ENCODE data around the gene RIPK4. TPM values are rescaled to one million over a fixed set of nuclear protein-coding genes. Genes with fewer than 3 reads are reported as not detected.

RIPK4 gene
- total RNA-seq, 1 experiment from 2014 or later, result 67.4 TPM

- Histone ChIP-seq H3K27me3 (ENCODE audit: control insufficient read depth, insufficient read depth, low read length) (no peaks in the 10 kb centered on the region), H3K9me3 (ENCODE audit: control insufficient read depth, insufficient read depth, low read depth, low read length) (no peaks in the 10 kb centered on the region), H3K4me1 (ENCODE audit: control insufficient read depth, insufficient read depth, low read length) (peaks cover 23% of the 10 kb centered on the region), H3K36me3 (ENCODE audit: control insufficient read depth, insufficient read depth, low read length) (no peaks in the 10 kb centered on the region), H3K4me3 (ENCODE audit: low read depth in 2 of 2, low read length in 2 of 2) (no peak overlapping the region), H3K27ac (ENCODE audit: low read length) (peak overlapping the region; percentile 8; the same call in 1 of the 2 replicates)
- TF ChIP-seq, protein P1, sequence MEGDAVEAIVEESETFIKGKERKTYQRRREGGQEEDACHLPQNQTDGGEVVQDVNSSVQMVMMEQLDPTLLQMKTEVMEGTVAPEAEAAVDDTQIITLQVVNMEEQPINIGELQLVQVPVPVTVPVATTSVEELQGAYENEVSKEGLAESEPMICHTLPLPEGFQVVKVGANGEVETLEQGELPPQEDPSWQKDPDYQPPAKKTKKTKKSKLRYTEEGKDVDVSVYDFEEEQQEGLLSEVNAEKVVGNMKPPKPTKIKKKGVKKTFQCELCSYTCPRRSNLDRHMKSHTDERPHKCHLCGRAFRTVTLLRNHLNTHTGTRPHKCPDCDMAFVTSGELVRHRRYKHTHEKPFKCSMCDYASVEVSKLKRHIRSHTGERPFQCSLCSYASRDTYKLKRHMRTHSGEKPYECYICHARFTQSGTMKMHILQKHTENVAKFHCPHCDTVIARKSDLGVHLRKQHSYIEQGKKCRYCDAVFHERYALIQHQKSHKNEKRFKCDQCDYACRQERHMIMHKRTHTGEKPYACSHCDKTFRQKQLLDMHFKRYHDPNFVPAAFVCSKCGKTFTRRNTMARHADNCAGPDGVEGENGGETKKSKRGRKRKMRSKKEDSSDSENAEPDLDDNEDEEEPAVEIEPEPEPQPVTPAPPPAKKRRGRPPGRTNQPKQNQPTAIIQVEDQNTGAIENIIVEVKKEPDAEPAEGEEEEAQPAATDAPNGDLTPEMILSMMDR (IDR thresholded peaks at IDR 0.05), result no peak
- TF ChIP-seq POLR2AphosphoS5 (IDR thresholded peaks at IDR 0.05; ENCODE audit: low read depth, low read length), result no peak
- no peak for TF ChIP-seq SIN3A (IDR thresholded peaks at IDR 0.05; ENCODE audit: borderline replicate concordance, insufficient read depth, low read depth, low read length)
- TF ChIP-seq REST (IDR thresholded peaks at IDR 0.05; ENCODE audit: insufficient read depth in 1 of 2, low read depth in 2 of 2, low read length in 1 of 2), result no peak
- TF ChIP-seq TCF7L2 (IDR thresholded peaks at IDR 0.05; ENCODE audit: low read depth, low read length), result no peak
- DNase-seq (ENCODE audit: low read depth, low spot score) (no peak), ATAC-seq (no peak)
- BruUV-seq (replicated peaks), result no TSS peak
- intact Hi-C loops (cut with micrococcal nuclease; ENCODE audit: unreplicated experiment) (loop anchor here (5.0 kb wide), 1 partner anchor 35 kb away; no protein-coding TSS in a partner anchor), in situ Hi-C loops (cut with HindIII; ENCODE audit: low pct_unique_long_range_greater_than_20kb, low sequenced_read_pairs) (no loop called here)
- CTCF ChIA-PET, result no interaction called here
- POLR2A ChIA-PET, result no interaction called here
These were observed 44.5 kb downstream of the RIPK4 start for GRCh38 chr21:41722052-41723018.

GRCh38 chr21:41720250-41720649 lies 46.6 kb downstream of the RIPK4 start:
- peaks cover 8% of the 10 kb centered on the region; the same call in 1 of the 2 replicates for H3K4me1 ChIP-seq (ENCODE audit: control insufficient read depth, insufficient read depth, low read length)
- peak overlapping the region; percentile 51; the same call in 1 of the 2 replicates for H3K27ac ChIP-seq (ENCODE audit: low read length)
- POLR2A ChIA-PET, result no interaction called here
- in situ Hi-C loops (cut with HindIII; ENCODE audit: low pct_unique_long_range_greater_than_20kb, low sequenced_read_pairs) (no loop called here), intact Hi-C loops (cut with micrococcal nuclease; ENCODE audit: unreplicated experiment) (loop anchor here (5.0 kb wide), 1 partner anchor 33 kb away; no protein-coding TSS in a partner anchor)
- DNase-seq (ENCODE audit: low read depth, low spot score) (no peak), ATAC-seq (no peak)
- H3K27me3 ChIP-seq (ENCODE audit: control insufficient read depth, insufficient read depth, low read length), result no peaks in the 10 kb centered on the region
- BruUV-seq (replicated peaks), result no TSS peak
- TF ChIP-seq SIN3A (IDR thresholded peaks at IDR 0.05; ENCODE audit: borderline replicate concordance, insufficient read depth, low read depth, low read length) (no peak), POLR2AphosphoS5 (IDR thresholded peaks at IDR 0.05; ENCODE audit: low read depth, low read length) (no peak), TCF7L2 (IDR thresholded peaks at IDR 0.05; ENCODE audit: low read depth, low read length) (no peak), REST (IDR thresholded peaks at IDR 0.05; ENCODE audit: insufficient read depth in 1 of 2, low read depth in 2 of 2, low read length in 1 of 2) (no peak)
- TF ChIP-seq, protein P1 (IDR thresholded peaks at IDR 0.05), result no peak
- CTCF ChIA-PET, result no interaction called here
- no peak overlapping the region for H3K4me3 ChIP-seq (ENCODE audit: low read depth in 2 of 2, low read length in 2 of 2)
- no peaks in the 10 kb centered on the region for H3K36me3 ChIP-seq (ENCODE audit: control insufficient read depth, insufficient read depth, low read length)
- H3K9me3 ChIP-seq (ENCODE audit: control insufficient read depth, insufficient read depth, low read depth, low read length), result no peaks in the 10 kb centered on the region

Measured in Panc1 (cell line).